SKM-1 treated with dmso at 0.1 percent for 144 hours (cell line): ENCODE data around the gene AFF3.
"Not testable (repeated sequence)": the region's sequence is repeated elsewhere in the genome, so short reads cannot be mapped to it uniquely, and the experiment has no call there.

ENCODE experiments used
- DNase-seq: peaks from one replicate; lab custom pipeline; 2025; ENCODE audit not compliant: unreplicated experiment; lab: John Stamatoyannopoulos, UW

Gene AFF3, protein sequence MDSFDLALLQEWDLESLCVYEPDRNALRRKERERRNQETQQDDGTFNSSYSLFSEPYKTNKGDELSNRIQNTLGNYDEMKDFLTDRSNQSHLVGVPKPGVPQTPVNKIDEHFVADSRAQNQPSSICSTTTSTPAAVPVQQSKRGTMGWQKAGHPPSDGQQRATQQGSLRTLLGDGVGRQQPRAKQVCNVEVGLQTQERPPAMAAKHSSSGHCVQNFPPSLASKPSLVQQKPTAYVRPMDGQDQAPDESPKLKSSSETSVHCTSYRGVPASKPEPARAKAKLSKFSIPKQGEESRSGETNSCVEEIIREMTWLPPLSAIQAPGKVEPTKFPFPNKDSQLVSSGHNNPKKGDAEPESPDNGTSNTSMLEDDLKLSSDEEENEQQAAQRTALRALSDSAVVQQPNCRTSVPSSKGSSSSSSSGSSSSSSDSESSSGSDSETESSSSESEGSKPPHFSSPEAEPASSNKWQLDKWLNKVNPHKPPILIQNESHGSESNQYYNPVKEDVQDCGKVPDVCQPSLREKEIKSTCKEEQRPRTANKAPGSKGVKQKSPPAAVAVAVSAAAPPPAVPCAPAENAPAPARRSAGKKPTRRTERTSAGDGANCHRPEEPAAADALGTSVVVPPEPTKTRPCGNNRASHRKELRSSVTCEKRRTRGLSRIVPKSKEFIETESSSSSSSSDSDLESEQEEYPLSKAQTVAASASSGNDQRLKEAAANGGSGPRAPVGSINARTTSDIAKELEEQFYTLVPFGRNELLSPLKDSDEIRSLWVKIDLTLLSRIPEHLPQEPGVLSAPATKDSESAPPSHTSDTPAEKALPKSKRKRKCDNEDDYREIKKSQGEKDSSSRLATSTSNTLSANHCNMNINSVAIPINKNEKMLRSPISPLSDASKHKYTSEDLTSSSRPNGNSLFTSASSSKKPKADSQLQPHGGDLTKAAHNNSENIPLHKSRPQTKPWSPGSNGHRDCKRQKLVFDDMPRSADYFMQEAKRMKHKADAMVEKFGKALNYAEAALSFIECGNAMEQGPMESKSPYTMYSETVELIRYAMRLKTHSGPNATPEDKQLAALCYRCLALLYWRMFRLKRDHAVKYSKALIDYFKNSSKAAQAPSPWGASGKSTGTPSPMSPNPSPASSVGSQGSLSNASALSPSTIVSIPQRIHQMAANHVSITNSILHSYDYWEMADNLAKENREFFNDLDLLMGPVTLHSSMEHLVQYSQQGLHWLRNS (N-terminal part only)

DNA sequence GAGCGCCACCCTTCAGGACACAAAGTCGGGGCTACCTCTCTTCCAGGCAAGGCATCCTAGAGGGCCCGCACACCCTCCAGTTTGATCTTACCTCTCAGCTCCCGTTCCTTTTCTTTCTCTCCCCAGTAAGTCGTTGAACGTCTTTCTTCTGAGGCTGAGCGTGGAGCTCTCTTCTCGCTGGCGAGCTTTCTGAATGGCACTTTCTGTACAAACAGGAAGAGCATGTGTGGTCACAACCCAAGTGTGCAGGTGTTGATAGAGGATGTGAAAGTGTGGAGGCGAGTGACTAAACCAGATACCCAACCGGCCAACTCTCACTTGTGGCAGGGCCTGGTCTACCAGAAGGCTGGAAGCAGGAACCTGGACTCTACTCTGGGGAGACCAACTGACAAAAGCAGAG, at the start of gene AFF3:
AFF3 (minus strand) TSS at position 198 of the 400 bp plus-strand sequence. CDS start 38,136 bp downstream, outside the sequence.
- peak; percentile 66 for DNase-seq

- no peak for DNase-seq
Observed at GRCh38 chr2:100189387-100189786, 47.0 kb upstream of the AFF3 start.

GRCh38 chr2:100188326-100188725, 45.9 kb upstream of the AFF3 start:
- no peak for DNase-seq

GRCh38 chr2:100186126-100186525, 43.7 kb upstream of the AFF3 start:
- DNase-seq: no peak

GRCh38 chr2:100185516-100185915, 43.1 kb upstream of the AFF3 start:
- no peak for DNase-seq

GRCh38 chr2:100185105-100185504, 42.7 kb upstream of the AFF3 start:
- no peak for DNase-seq

DNA sequence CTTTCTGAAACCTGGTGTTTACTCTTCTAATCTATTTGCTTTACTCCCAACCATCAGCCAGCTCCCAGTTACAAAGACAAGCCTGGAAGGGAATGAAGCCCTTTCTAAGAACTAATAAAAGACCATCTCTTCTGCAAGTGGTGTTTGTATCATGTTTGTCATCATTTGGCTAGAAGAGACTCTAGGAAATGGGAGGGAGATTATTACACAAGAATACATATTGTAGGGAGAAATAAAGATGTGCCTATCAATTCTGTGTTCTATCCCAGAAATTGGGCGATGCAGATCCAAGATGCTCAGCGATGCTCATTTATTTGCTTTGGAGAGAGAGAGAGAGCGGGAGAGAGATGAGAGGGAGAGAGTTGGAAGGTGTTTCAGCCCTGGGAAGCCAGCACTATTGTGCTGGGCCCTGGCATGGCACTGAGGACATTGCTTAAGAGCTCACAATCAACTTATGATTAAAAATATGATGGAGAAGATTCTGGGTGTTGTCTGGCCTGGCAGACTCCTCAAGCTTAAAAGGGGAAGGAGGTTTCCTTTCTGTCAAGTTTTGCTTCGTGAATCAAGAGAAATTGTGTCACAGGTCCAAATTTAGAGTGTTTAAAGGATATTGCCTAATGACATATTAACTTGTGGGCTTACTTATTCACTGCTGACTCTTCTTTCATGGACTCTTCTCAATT, 41.8 kb upstream of the AFF3 start:
- DNase-seq: peak; percentile 93

- DNase-seq: no peak
Observed at GRCh38 chr2:100182494-100183361, 40.3 kb upstream of the AFF3 start.

DNA sequence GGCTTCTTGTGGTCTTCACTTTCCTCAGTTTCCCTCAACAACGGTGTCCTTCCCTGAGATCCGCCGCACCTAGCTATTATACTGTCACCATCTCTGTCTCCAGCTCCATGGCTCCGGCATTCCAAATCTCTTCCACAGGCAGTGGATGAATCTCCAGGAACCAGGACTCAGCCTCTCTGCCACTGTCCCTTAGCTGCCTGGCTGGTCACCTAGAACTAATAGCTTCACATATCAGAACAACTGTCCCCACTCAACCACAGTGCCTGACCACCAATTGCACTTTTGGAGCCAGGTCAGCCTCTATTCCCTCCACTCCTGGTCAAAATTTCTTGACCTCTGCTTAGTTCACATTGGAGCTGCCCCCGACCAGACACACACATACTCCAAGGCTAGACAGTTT, 38.1 kb upstream of the AFF3 start:
- no peak for DNase-seq

DNA sequence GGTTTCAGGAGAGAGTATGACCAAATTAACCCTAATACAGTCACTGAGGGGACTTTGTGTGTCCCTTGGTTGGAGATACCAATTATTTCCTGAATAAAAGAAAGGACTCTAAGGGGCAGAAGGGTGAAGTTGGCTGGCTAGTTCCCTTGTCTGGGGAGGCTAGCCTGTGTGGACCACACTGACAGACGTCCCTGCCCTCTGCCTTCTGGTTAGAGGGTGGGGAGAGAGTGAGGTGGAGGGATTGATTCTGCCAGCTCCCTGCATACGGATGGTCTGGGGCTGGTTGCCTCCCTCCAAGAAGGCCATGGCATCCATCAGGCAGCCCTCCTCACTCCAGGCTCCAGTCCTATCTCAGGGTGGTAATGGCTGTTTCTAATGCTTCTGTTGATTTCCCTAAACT, 37.4 kb upstream of the AFF3 start:
- DNase-seq: no peak

DNA sequence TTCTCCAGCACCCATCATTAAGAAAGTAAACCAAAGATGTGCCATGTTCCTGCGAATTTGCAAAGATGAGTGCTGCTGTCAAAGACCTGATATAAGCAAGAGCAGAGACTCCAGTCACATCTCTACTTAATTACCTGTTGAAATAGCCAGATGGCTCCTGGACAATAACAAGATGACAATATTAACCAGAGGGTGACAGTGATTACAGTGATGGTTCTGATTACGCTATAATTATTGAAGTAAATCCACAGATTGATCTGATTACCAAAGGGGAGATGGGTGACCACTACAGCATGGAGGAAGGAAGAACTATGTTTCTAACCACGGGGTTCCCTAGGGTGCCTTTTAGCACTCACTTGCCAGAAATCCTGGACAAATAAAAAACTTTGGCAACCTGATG, 36.5 kb upstream of the AFF3 start:
- no peak for DNase-seq

- peak; percentile 59 for DNase-seq
Observed at GRCh38 chr2:100178085-100178788, 35.8 kb upstream of the AFF3 start.

DNA sequence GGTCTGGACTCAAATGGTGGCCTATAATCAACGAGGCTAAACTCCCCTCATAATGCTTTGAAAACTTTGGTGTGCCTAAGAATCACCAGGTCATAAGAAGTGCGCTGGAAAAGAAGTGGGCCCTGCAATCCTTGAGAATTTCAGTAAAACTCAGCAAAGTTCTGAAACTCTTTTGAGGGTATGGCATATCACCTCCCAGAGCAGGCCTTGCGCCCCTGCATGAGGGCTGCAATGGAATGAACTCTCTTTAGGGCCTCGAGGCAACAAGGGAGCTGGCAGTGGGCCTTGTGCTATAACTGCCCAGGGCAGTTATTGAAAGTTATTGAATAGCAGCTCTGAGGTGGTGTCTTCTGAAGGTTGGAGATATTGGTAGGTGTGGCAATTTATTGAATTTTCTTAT, 34.5 kb upstream of the AFF3 start:
- no peak for DNase-seq

- DNase-seq: no peak
Observed at GRCh38 chr2:100174026-100174431, 31.6 kb upstream of the AFF3 start.

- no peak for DNase-seq
Observed at GRCh38 chr2:100166701-100167100, 24.3 kb upstream of the AFF3 start.

- DNase-seq: no peak
Observed at GRCh38 chr2:100163605-100164004, 21.2 kb upstream of the AFF3 start.

DNA sequence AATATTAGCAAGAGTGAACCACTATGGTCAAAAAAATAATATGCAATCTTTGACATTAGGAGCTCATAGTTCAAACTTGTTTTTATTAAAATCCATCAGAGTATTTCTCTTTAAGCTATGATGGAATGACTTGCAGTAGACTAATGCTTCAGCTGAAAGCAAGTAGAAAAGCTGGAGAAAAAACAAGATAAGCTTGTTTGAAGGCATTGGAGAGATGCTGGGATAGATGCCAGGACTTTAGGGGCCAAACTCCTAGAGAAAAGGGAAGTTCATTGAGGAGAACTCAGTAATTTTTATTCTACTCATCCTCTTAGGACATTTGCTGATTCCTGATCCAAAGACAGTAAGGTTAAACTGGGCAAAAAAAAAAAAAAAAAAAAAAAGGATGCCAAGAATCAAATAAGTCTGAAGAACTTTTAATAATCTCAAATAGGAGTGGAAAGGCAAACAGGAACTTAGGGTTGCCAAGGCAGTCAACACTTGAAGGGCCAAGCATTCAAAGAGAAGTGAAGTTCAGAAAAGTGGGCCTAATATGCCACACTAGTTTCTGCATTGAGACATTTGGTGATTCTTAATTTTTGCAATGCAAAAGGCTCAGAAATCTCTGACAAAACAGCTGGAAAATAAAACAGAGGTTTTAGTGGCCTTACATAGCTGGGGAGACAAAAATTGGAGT, 19.7 kb upstream of the AFF3 start:
- no peak for DNase-seq

DNA sequence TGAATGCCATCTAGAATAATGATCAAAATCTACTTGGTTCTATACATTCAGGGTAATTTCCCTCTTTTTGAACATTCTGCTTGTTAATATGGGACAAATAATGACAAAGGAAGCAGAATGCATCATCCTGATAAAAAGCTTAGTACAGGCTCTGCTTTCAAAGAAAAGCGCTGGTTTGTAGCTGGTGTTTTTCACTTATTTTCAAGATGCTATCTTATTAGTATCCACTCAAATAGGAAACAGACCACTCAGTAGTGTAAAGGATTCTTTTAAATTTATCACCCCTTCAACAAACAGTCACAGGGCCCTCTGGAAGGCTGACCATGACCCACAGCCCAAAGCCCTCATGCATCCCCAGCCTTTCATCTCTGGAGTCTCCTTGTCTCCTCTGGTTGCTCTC, 18.0 kb upstream of the AFF3 start:
- DNase-seq: no peak

GRCh38 chr2:100151832-100152231, 9.4 kb upstream of the AFF3 start:
- DNase-seq: not testable (repeated sequence)
